Muscle layer of colon (tissue), 2 donors: ENCODE results near the gene ZC3HAV1.
"Not testable (repeated sequence)": the region's sequence is repeated elsewhere in the genome, so short reads cannot be mapped to it uniquely, and the experiment has no call there.

ENCODE experiments used
- H3K27ac ChIP-seq: one replicate; pipeline ENCODE4 v1.7.0; 2013; ENCODE audit warnings: low read depth, mild to moderate bottlenecking, low read length, moderate library complexity
- H3K27me3 ChIP-seq, 2 donors: one replicate each; pipeline ENCODE4 v1.7.0; 2013; ENCODE audit warnings: low read length in 2 of 2, mild to moderate bottlenecking in 2 of 2; ENCODE audit not compliant: insufficient read depth in 2 of 2, control insufficient read depth in 1 of 2
- H3K36me3 ChIP-seq: one replicate; pipeline ENCODE4 v1.7.0; 2013; ENCODE audit warnings: mild to moderate bottlenecking, low read length; ENCODE audit not compliant: insufficient read depth
- H3K4me1 ChIP-seq: one replicate; pipeline ENCODE4 v1.7.0; 2013; ENCODE audit warnings: mild to moderate bottlenecking, low read length; ENCODE audit not compliant: insufficient read depth
- H3K4me3 ChIP-seq, 2 donors: one replicate each; pipeline ENCODE4 v1.7.0; 2013; ENCODE audit warnings: low read length in 2 of 2, low read depth in 1 of 2, mild to moderate bottlenecking in 1 of 2, moderate library complexity in 1 of 2
- H3K9ac ChIP-seq: one replicate; pipeline ENCODE4 v1.7.0; 2013; ENCODE audit warnings: low read length
- H3K9me3 ChIP-seq: one replicate; pipeline ENCODE4 v1.7.0; 2013; ENCODE audit warnings: mild to moderate bottlenecking, low read length
- donor health status: abdominal sarcoma.
- donor health status: Adenocarcinoma of cecum.

ZC3HAV1 gene

DNA sequence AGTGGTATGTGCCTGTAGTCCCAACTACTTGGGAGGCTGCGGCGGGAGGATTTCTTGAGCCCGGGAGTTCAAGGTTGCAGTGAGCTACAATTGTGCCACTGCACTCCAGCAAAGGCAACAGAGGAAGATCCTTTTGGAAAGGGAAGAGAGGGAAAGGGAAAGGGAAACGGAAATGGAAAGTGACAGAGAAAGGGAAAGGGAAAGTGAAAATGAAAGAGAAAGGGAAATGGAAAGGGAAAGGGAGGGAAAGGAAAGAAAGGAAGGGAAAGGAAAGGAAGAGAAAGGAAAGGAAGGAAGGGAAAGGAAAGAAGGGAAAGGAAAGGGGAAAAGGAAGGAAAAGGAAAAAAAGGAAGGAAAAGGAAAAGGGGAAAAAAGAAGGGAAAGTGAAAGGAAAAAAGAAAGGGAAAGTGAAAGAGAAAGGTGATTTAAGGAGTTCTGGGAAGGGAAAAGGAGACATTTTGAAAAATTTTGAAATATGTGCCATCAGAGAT, 2.3 kb upstream of the ZC3HAV1 start:
- no peak overlapping the region for H3K4me3 ChIP-seq
- peaks cover 16% of the 10 kb centered on the region for H3K4me1 ChIP-seq
- no peaks in the 10 kb centered on the region for H3K27me3 ChIP-seq
- no peaks in the 10 kb centered on the region for H3K36me3 ChIP-seq
- no peak overlapping the region for H3K9ac ChIP-seq
- no peaks in the 10 kb centered on the region for H3K9me3 ChIP-seq
- H3K27ac ChIP-seq, result no peak overlapping the region

DNA sequence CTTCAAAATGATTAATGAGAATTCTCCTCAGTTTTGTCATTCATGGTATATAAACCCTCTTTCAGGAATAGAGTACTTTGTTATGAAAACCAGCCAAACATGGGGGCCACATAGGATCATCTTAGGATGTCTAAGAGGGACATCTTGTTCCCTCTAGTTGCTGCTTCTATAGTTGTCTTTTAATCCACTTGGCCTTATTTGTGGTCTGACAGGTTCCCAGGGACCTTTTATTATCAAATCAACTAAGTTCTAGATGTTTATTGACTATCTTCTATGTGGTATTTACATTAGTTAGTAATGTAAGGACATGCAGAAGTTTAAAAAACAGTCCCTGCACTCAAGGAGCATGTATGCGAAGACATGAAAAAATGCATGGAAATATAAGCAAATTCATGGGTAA, 1.6 kb upstream of the ZC3HAV1 start:
- Histone ChIP-seq H3K4me3 (no peak overlapping the region), H3K9ac (no peak overlapping the region), H3K4me1 (peaks cover 19% of the 10 kb centered on the region), H3K27ac (no peak overlapping the region), H3K36me3 (no peaks in the 10 kb centered on the region), H3K27me3 (no peaks in the 10 kb centered on the region), H3K9me3 (no peaks in the 10 kb centered on the region)

DNA sequence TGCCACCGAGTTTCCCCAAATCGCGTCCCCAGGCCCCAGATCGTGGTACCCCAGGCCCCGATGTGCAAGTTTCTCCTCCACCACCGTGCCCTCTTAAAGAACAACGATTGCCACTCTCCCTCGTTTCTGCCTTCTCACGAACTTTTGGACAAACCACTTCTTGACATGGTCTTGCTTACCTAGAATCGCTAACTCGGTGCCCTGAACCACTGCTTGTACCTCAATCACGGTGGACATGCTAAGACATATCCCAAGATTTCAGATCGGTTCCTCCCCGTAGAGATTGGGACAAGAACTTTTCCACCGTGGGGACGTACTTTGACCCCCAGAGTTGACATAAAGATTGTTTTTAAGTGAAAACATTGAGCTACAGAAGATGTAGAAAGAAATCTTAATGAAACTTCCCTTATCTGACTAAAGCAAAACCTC, 477 bp upstream of the ZC3HAV1 start:
- Histone ChIP-seq H3K4me3 (peak overlapping the region; percentile 86 to 87), H3K4me1 (peaks cover 22% of the 10 kb centered on the region), H3K36me3 (no peaks in the 10 kb centered on the region), H3K9me3 (no peaks in the 10 kb centered on the region), H3K27me3 (no peaks in the 10 kb centered on the region), H3K9ac (peak overlapping the region; percentile 64), H3K27ac (peak overlapping the region; percentile 95)

DNA sequence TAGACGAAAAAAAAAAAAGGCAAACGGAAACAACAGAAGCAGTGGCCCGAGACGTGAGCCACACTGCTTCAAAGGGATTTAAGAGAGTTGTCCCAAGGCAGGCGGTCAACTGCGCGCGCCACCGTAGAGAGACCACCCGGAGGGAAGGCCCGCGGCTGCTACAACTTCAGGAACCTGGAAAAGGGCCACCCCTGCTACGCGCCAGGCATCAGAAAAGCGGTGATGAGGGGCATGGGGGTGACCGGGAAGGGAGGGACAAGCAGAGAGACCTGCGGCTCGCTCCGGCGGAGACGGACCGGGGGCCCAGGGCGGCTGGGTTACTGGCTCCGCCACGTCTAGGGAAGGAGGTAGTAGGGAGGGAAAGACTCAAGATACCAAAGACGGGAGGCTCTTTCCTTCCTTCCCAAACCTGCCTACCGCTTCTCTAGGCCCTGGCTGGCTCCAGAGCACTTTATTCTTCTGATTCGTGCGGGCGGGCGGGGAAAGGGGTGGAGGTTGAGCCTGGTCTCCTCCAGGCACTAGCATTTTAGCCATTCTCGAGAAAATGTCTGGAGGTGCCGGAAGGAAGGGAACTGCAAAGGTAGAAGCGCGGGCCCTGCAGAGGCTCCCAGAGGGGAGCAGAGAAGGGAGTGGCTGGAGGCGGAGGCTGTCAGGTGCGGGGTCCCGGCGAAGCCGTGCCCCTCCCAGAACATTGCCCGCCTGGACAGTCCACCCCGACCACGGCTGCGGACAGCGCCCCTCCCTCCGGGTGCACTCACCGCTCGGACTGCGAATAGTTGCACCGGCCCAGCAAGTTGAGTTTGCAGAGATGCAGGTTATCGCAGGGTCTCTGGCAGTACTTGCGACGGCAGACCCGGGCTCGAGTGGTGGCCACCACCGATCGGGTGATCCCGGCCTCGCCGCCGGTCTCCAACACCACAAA, 993 bp downstream of the ZC3HAV1 start:
- Histone ChIP-seq H3K9me3 (no peaks in the 10 kb centered on the region), H3K27me3 (no peaks in the 10 kb centered on the region), H3K36me3 (no peaks in the 10 kb centered on the region), H3K27ac (peak overlapping the region; percentile 95), H3K4me1 (peaks cover 23% of the 10 kb centered on the region), H3K4me3 (peak overlapping the region; percentile 86 to 87), H3K9ac (peak overlapping the region; percentile 64)

DNA sequence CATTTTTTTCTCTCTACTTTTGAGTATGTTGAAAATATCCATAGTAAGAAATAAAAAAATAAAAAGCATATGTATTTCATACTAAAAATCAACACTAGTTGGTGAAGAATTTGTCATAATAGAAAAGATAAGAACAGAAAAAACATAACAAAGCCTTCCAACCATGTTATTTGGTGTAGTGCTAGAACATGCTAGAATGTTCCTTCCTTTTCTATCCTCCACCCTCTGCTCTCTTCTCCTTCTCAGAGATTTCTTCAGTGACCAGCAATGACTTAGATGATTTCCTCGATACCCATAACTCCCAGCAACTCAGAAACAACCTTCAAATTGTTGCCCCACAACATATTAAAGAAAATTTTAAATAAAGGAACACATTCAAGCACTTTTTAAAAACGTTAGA, 2.6 kb downstream of the ZC3HAV1 start:
- Histone ChIP-seq H3K27ac (no peak overlapping the region), H3K4me1 (peaks cover 26% of the 10 kb centered on the region), H3K9me3 (no peaks in the 10 kb centered on the region), H3K4me3 (peak overlapping the region in 1 of 2 donors; percentile 87), H3K27me3 (no peaks in the 10 kb centered on the region), H3K9ac (no peak overlapping the region), H3K36me3 (no peaks in the 10 kb centered on the region)

DNA sequence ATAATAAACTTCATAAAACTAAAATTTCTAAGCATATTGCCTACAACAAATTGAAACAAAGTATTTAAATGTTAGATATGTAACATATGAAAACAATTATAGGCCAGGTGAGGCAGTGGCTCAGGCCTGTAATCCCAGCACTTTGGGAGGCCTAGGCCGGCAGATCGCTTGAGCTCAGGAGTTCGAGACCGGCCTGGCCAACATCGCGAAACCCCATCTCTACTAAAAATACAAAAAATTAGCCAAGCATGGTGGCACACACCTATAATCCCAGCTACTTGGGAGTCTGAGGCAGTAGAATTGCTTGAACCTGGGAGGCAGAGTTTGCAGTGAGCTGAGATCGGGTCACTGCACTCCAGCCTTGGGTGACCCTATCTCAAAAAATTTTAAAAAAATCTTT, 3.3 kb downstream of the ZC3HAV1 start:
- not testable (repeated sequence) for H3K27ac ChIP-seq, H3K27me3 ChIP-seq, H3K9me3 ChIP-seq, H3K36me3 ChIP-seq, H3K4me3 ChIP-seq, H3K9ac ChIP-seq
- peaks cover 26% of the 10 kb centered on the region for H3K4me1 ChIP-seq

DNA sequence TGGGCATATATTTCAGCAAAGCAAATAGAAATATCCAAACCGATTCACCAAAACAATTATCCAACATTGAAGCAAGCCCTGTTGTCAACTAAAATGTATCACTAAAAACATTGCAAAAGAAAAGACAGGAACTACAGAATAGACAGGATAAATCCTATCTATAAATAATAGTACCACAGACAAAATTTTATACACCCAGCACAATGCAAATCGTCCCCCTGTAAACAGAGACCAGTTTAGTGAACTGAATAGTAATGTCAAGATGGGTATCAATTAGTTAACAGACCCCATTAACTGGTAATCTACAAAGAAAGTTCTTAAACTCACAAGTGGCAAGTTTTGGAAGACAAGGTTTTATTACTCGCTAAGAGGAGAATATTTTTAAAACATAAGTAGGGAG, 4.0 kb downstream of the ZC3HAV1 start:
- H3K9ac ChIP-seq, result no peak overlapping the region
- H3K4me1 ChIP-seq, result peaks cover 26% of the 10 kb centered on the region
- no peaks in the 10 kb centered on the region for H3K36me3 ChIP-seq
- no peak overlapping the region for H3K4me3 ChIP-seq
- H3K27me3 ChIP-seq, result no peaks in the 10 kb centered on the region
- no peaks in the 10 kb centered on the region for H3K9me3 ChIP-seq
- no peak overlapping the region for H3K27ac ChIP-seq

DNA sequence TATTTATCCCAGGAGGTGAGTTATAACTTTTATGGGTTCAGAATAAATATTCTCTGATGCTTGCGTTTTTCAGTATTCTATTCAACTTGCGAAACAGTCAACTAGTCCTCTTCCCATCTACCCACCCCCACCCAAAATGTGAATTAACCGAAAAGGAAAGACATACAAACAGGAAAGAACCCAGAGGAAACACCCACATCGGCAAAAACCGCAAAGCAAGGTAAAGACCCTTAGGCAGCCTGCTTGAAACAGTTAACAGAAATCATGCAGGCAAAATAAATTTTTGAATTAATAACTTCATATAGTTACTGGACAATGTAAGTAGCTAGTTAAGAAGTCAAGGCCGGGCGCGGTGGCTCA, 5.4 kb downstream of the ZC3HAV1 start:
- Histone ChIP-seq H3K4me1 (peaks cover 22% of the 10 kb centered on the region), H3K4me3 (no peak overlapping the region), H3K9ac (no peak overlapping the region), H3K27ac (no peak overlapping the region), H3K27me3 (no peaks in the 10 kb centered on the region), H3K9me3 (no peaks in the 10 kb centered on the region), H3K36me3 (no peaks in the 10 kb centered on the region)

DNA sequence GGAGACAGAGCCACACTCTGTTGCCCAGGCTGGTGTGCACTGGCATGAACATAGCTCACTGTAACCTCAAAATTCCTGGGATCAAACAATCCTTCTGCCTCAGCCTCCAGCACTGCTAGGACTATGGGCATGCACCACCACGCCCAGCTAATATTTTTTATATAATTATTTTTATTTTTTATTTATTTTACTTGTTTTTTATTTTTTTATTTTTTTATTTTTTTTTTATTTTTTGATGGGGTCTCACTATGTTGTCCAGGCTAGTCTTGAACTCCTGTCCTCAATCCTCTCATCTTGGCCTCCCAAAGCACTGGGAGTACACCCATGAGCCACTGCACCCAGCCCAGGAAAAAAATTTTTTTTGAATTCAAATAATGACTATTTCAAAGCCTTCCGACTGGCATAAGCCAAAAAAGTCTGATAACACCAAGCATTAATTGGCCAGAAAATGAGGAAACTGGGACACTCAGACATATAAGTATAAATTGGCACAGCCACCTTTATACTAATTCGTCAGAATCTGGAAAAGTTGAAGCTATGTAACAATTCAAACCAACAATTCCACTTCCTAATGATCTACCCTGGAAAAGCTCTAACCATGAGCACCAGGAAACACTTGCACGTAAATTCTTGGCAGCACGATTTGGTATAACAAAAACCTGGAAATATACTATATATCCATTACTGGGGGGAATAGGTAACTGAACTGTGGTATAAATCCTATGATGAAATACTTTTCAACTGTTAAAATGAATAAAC, 6.3 kb downstream of the ZC3HAV1 start:
- H3K4me3 ChIP-seq, result no peak overlapping the region
- no peak overlapping the region for H3K9ac ChIP-seq
- H3K9me3 ChIP-seq, result no peaks in the 10 kb centered on the region
- no peaks in the 10 kb centered on the region for H3K36me3 ChIP-seq
- H3K27me3 ChIP-seq, result no peaks in the 10 kb centered on the region
- H3K4me1 ChIP-seq, result peaks cover 22% of the 10 kb centered on the region
- H3K27ac ChIP-seq, result no peak overlapping the region

DNA sequence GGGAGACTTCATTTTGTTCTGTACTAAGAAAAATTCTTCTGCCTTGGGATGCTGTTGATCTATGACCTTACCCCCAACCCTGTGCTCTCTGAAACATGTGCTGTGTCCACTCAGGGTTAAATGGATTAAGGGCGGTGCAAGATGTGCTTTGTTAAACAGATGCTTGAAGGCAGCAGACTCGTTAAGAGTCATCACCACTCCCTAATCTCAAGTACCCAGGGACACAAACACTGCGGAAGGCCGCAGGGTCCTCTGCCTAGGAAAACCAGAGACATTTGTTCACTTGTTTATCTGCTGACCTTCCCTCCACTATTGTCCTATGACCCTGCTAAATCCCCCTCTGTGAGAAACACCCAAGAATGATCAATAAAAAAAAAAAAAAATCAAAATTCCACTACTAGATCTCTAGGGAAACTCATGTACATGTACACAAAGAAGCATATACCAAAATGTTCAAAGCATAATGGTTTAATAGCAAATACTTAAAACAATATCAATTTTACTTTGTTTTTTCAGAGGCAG, 7.8 kb downstream of the ZC3HAV1 start:
- not testable (repeated sequence) for H3K9me3 ChIP-seq, H3K27ac ChIP-seq, H3K4me3 ChIP-seq, H3K4me1 ChIP-seq, H3K27me3 ChIP-seq, H3K36me3 ChIP-seq, H3K9ac ChIP-seq

DNA sequence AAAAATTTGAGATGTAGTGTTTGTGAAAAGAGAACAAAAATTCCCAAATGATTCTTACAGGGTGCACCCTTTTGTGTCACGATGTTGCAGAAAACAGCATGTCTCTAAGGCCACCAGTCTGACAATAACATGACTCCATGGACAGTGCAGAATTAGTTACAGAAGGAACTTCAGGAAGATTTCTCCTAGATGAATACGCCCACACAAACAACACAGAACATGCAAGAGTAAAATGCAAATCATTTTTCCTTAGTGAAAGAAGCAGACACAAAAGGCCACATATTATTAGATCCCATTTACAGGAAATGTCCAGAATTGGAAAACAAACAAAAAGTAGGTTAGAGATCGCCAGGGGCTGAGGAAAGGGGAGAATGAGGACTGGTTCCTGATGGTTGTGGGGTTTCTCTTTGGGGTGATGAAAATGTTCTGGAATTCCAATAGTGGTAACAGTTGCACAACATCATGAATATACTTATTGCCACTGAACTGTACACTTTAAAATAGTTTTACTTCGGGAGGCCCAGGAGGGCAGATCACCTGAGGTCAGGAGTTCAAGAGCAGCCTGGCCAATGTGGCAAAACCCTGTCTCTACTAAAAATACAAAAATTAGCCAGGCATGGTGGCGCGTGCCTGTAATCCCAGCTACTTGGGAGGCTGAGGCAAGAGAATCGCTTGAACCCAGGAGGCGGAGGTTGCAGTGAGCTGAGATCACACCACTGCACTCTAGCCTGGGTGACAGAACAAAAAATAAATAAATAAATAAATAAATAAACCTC, 10.2 kb downstream of the ZC3HAV1 start:
- Histone ChIP-seq H3K4me3 (no peak overlapping the region), H3K36me3 (no peaks in the 10 kb centered on the region), H3K9ac (no peak overlapping the region), H3K27me3 (no peaks in the 10 kb centered on the region), H3K4me1 (peaks cover 7% of the 10 kb centered on the region), H3K9me3 (no peaks in the 10 kb centered on the region), H3K27ac (no peak overlapping the region)
